ENCODE measurements around the gene PTPA. TPM values are rescaled to one million over a fixed set of nuclear protein-coding genes. Genes with fewer than 3 reads are reported as not detected.
"Not testable (repeated sequence)": the region's sequence is repeated elsewhere in the genome, so short reads cannot be mapped to it uniquely, and the experiment has no call there.

PTPA gene
- polyA plus RNA-seq, 3 donors: 118 to 133 (median 129) TPM

DNA sequence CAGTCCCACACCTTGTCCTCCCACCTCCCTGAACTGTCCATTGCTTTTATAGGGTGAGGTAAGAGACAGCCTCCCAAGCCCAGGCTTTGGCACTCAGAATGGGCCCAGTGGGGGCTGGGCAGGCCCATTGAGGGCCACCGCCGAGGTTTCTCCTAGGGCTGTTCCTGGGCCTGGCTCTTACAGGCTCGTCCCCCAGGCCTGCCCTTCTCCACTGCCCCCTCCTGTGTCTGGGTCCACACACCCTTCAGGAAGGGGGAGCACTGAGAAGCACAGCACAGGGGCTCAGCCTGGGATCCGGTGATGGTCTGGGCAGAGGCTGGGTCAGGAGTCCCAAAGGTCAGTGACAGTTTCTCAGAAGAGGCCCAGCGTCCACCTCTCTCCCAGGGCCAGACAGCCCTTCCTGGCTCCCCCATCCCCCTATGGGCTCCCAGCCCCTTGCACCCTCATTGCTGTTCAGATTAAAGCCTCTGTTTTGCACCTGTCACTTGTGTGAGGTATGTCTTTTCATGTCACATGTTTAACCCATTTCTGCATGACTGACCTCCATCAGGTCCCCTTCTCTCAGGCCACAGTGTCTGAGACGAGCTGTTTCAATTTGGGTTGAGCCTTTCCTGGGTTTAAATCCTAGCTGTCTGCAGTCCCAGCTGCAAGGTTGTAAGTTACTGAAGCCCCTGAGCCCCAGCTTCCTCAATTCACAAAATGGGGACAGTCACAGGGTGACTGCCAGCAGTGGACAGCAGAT is 37.4 kb downstream of the PTPA start:
- DNase-seq: no peak

- no peak for DNase-seq
Measured at GRCh38 chr9:129149442-129149841, 38.2 kb downstream of the PTPA start.

GRCh38 chr9:129150122-129150521 is 38.9 kb downstream of the PTPA start:
- no peak for DNase-seq

DNA sequence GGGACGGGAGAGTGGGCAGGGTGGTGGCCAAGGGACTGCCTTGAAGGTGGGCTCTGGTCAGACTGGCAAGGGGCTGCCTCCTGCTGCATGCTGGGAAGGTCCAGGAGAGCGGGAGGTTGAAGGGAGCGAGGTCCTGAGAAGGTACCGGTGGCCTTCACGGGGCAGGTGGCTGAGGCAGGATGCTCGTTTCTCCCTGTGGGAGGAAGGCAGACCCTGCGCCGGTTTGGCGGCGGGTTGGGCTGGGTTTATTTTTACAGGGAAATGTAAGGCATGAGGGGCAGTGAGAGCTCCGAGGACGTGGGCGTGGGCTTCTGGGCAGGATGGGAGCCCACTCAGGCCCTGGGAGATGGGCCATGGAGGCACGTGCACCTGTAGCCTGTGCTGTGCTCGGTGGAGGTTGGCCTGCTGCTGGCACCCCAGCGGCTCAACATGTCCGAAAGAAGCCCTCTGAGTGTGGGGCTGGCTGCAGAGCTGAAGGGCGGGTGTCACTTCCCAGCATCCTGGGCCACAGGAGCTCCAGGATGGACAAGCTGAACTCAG is 39.5 kb downstream of the PTPA start:
- no peak for DNase-seq

GRCh38 chr9:129151469-129151868 is 40.3 kb downstream of the PTPA start:
- DNase-seq: no peak

DNA sequence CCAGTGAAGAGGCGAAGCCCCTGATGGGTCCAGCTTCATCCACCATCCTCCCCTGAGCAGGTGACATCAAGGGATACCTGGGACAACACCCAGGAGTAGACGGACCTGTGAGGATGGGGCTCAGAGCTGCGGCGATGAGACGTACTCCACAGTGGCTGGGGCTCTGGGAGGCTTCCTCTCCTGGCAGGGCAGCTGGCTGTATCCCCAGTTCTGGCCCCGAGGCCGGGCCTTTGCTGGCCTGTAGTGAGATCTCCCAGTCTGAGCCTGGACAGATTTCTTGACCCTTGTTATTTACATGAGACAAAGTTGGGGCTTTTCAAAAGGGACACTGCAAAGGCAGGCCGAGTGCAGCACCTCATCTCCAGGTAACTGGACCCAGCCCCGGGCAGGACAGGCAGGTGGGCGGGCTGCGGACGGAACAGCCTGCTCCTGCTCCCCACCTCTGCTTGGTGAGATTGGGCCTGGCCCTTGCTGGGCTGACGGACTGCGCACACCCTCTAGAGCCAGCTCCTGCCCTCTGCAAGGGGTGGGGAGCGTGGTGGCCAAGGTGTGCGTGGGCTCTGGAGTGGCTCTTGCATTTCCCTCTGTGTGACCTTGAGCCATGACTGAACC is 43.8 kb downstream of the PTPA start:
- DNase-seq: no peak

DNA sequence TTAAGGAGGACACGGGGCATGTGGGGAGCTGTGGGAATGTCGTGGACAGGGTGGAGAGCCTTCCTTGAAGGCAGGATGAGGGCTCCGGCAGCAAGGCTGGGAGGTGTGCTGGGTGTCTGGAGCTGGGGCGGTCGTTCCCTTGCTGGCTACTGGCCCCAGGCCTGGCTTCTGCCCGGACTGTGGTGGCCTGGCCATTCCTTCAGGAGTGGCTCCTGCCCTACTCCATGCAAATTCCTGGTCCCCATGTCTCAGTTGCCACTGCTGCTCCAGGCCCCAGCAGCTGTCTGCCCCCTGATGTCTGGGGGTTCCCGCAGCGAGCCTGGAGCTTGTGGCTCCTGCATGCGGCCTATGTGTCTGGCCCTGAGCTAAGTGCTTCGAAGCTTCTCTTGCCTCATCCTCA is 44.9 kb downstream of the PTPA start:
- no peak for DNase-seq

DNA sequence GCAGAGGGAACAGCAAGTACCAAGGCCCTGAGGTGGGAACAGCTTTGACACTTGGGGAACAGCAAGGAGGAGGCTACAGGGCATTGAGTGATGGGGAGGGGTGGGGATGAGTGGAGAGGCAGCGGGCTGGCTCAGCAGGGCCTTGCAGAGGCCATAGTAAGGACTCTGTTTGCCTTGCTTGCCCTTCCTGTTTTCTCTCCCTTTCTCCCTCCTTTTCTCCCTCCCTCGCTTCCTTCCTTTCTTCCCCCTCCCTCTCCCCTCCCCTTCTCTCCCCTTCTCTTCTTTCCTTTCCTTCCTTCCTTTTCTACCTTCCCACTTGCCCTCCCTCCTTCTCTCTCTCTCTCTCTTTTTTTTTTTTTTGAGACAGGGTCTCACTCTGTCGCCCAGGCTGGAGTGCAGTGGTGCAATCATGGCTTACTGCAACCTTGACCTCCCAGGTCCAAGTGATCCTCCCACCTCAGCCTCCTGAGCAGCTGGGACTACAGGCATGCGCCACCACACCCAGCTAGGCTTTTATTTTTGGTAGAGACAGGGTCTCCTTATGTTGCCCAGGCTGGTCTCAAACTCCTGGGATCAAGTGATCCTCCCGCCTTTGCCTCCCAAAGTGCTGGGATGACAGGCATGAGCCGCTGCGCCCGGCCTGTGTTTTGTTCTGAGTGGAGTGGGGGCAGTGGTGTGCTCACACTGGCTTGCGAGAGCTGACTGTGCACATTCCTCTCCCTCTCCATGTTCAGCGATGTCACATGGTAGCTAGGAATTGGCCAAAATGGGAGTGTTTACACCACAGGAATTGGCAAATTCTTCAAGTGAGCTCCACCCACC is 49.7 kb downstream of the PTPA start:
- DNase-seq: no peak

DNA sequence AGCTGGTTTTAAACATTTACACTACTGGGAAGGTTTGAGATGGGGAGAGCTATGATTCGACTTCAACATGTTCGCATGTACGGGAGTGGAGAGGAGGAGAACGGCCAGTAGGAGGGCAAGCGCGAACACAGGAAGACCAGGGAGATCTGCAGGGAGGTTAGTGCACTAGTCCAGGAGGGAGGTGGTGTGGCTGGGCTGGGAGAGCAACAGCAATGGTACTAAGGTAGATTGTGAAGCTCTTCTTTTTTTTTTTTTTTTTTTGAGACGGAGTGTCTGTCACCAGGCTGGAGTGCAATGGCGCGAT is 50.3 kb downstream of the PTPA start:
- DNase-seq: no peak

DNA sequence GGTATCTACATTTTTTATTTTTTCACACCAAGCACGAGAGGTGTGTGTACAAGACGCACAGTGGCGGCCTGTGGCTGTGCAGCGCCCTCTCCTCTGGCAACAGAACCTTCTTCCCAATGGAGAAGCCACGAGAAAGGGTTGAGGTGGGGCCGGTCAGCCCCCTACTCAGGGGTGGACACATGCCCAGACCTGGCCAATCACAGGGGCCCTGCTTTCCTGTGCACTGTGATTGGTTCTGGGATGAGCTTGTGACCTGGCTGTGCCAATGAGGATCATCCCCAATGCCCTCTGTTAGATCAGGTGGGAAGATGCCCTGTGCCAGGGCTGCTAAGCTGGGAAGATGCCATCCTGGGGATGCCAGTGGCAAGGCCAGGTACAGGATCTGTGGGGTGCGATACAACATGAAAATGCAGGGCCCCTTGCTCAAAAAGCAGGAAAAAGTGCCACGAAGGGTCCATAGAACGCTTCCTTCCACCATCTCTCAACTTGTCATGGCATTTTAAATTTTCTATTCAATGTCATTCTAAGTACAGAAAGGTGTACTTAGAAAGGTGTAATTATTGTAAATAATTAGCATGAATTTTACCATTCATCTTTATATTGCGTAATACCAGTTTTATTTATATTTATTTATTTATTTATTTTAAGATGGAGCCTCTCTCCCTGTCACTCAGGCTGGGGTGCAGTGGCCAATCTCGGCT is 51.4 kb downstream of the PTPA start:
- no peak for DNase-seq

DNA sequence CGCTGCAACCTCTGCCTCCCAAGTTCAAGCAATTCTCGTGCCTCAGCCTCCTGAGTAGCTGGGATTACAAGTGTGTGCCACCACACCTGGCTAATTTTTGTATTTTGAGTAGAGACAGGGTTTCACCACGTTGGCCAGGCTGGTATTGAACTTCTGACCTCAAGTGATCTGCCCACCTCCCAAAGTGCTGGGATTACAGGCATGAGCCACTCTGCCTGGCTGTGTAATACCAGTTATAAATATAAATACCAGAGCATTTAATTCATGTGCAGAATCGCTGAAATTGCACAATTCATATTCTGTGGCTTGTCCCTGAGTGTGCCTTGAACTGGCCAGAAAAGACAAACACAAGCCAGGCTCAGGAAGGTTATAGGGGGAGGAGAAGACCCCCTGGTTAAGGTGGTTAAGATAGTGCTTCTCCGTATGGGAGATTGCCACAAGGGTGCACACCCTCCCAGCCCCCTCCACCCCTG is 52.0 kb downstream of the PTPA start:
- DNase-seq: not testable (repeated sequence)

- DNase-seq: no peak
Measured at GRCh38 chr9:129163753-129164152, 52.5 kb downstream of the PTPA start.

DNA sequence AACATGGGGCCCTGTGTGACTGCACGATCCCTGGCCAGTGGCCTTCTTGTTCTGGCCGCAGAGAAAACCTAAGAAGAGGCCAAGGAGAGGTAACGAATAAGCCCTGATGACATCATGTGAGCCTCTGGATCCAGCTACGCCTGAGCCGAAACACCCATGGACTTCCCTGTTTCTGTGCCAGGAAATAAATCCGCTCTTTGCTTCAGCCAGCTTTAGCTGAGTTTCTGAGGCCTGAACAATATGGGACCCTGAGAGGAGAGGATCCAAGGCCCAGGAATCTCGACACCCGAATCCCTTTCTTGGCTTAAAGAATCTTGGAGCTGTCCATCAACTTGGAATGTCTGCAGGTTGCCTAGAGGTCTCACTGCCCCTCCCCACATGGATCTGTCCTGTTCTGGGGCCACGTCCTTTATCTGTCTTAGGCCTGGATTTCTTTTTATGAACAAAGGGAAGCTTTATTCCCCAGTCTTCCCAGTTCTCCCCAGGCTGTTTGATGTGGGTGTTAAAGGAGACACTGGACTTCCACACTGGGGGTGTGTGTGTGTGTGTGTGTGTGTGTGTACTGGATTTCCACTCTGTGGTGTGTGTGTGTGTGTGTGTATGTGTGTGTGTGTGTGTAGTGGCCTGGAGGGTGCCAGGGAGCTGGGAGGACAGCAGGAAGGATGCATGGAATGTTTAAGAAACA is 53.2 kb downstream of the PTPA start:
- DNase-seq: no peak

DNA sequence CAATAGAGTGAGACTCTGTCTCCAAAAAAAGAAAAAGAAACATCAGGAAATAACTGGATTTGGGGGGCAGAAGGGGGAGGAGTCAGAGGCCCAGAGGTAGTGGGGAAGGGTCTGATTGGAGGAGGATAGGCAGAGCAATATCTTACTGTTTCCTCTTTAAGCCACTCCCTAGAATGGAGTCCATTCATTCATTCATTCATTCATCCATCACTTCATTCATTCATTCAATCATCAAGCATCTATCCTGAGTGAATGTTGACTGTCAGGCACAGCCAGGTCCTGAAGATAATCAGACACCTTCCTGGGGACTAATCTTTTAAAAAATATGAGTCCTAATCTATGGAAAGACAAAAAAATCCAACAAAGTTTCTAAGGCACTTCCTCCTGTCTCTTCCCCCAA is 54.0 kb downstream of the PTPA start:
- no peak for DNase-seq

DNA sequence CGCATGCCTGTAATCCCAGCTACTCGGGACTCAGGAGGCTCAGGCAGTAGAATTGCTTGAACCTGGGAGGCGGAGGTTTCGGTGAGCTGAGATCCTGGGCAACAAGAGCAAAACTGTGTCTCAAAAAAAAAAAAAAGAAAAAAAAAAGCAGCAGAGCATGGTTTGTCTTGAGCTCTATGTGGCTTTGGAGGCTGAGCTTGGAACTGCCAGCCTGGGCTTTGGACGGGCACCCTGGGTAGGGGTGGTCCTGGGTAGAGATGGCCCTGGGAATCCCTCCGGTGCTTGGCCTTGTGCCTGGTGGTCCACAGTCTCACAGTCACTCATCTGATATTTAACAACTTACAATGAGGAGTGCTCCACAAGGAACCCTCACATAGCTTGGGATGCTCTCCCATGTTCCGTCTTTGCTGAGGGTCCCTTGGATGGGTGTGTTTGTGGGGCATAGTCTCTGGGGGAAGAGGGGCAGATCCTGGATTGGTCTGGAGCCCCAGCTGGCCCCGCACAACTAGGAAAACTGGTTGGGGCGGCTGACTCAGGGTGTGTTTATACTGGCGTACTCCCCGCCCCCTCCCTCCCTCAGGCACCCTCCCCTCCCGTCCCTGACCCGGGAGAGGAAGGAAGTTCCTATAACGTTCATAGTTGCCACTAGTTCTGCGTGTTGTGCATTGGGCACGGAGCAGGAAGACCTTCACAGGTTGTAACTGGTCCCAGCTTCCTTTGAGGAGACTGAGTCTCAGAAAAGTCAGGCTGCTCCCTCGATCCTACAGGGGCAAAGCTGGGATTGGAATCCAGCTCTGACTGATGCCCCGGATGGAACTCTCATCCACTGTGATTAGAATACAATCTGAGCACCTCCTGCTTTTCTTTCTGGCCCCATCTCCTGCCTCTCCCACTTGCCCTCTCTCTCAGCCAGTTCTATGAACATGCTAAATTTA is 55.7 kb downstream of the PTPA start:
- no peak for DNase-seq

DNA sequence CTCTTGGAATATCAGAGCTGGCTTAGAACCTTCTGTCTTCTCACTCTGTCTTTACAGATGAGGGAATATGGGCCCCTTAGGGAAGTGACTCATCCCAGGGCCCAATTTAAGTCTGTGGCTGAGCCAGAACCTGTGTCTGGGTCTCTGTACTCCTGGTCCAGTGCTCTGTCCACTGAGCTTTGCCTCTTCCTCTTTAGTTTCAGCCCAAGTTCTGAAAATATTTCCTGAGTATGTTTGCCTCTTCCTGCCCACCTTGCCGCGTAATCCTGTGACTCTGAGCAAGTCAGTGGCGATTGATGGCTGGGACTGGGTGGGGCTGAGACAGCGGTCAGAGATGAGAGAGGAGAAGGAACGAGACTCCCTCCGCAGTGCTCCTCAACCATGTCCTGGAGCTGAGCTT is 59.0 kb downstream of the PTPA start:
- DNase-seq: no peak

- no peak for DNase-seq
Measured at GRCh38 chr9:129171993-129172751, 61.0 kb downstream of the PTPA start.

GRCh38 chr9:129172816-129173215 is 61.6 kb downstream of the PTPA start:
- DNase-seq: no peak

DNA sequence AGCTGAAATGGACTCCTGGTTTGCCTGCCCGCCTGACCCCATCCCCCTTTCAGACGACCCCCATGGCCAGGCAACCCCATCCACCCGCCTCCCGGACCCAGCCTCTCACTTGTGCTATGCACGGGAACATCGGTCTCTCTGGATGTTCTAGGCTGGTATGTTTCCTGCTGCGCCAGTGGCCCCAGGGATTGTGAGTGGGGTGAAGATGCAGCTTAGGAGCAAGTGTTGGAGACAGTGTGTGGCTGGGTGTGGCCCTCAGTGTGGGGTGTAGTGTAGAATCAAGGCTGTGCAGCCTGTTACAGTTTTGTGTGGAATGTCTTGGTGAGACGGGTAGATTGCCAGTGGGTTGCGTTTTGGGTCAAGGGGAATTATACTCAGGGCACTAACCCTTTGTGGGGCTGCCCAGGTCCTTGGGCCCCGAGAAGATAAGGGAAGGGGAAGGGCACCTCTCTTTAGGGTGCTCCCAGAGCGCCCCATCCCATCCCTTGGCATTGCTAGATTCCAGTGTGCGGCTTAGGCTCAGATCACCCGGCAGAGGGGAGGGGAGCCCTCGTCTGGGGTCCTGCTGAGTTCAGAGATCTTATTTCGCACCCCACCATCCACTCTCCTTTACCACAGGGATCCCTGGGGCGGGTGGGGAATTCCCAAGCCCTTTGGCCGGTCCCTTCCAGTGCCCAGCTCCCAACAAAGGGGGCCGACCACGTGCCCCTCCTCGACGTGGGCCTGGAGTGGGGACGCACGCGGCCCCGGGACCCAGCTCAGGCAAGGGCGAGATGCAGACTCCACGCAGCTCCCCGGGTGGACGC is 62.3 kb downstream of the PTPA start:
- DNase-seq: no peak

Data from renal pelvis (tissue), 4 donors.